Skin epidermis (tissue), 12 donors: ENCODE measurements around the gene FGF8.
"Not testable (repeated sequence)": the region's sequence is repeated elsewhere in the genome, so short reads cannot be mapped to it uniquely, and the experiment has no call there.

Source experiments
- H3K27ac ChIP-seq, 21 experiments: fragments of 200-600 bp; sonication (generic) in 11 of 21; one replicate each; pipeline ENCODE4 v1.5.0; 2020; ENCODE audit warnings: mild to moderate bottlenecking in 3 of 21, inconsistent platforms in 2 of 21, moderate library complexity in 2 of 21
- H3K4me3 ChIP-seq, 7 experiments: fragments of 200-600 bp; sonication (generic) in 2 of 7; one replicate each; pipeline ENCODE4 v1.5.0; 2020; ENCODE audit warnings: inconsistent platforms in 2 of 7, mild to moderate bottlenecking in 2 of 7, moderate library complexity in 1 of 7

FGF8 gene, protein sequence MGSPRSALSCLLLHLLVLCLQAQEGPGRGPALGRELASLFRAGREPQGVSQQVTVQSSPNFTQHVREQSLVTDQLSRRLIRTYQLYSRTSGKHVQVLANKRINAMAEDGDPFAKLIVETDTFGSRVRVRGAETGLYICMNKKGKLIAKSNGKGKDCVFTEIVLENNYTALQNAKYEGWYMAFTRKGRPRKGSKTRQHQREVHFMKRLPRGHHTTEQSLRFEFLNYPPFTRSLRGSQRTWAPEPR

DNA sequence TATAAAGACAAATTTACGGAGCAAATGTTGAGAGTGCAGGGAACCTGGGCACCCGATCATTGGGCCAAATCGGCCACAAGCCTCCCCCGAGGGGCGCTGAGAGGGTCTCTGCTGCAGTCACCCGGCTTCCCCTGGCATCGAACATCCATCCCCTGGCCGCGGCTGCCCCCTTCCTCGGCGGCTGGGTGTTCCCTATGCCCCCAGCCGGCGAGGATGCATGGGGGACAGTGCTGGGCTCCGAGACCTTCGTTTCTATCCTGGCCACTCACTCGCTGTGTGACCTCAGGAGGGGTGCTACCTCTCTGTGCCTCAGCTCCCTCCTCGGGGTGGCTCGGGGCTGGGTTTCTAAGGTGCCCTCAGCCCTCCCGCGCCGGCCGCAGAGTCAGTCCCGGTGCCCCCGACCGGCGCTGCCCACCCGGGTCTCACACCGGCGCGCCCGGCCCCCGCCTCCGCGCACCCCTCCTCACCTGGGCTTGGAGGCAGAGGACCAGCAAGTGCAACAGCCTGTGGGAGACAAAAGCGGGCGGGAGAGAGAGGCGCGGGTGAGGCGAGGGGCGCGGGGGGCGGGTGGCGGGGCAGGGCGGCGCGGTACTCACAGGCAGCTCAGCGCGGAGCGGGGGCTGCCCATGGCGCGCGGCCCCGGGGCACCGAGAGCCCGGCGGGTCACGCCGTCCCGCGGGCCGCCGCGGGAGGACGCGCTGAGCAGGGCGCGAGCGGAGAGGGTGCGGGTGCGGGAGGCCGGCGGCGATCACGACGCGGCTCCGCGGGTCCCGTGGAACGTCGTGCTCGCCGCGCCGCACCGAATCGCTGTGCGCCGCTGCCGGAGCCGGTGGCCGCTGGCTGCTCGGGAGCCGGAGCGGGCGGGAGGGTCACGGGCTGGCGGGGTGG, at the start of gene FGF8:
Gene FGF8 (minus strand): TSS at position 842 of the 888 bp plus-strand sequence. CDS start 214 bp downstream, at position 628.
- Histone ChIP-seq H3K4me3 (peak within 1 kb of the TSS in 3 of 7 experiments; percentile 4 to 28 (median 8)), H3K27ac (no peak within 1 kb of the TSS)

DNA sequence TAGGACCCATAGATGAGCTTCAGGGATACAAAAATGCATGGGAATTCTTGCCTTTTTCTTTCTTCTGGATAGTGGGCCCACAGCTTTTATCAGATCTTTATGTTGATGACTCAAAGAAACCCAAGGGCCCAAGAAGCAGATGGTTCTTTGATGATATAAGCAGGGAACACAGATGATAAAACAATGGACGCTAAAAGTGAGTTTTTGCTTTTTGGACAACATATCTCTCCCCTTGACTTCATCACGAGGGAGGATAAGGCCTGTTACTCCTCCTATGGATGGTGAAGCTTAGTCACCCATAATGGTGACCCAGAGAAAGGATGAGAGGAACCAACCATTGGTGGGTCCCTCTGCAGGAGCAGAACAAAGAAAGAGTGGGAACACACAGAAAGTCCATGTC, 48.8 kb upstream of the FGF8 start:
- H3K27ac ChIP-seq, result no peak overlapping the region
- H3K4me3 ChIP-seq, result no peak overlapping the region

DNA sequence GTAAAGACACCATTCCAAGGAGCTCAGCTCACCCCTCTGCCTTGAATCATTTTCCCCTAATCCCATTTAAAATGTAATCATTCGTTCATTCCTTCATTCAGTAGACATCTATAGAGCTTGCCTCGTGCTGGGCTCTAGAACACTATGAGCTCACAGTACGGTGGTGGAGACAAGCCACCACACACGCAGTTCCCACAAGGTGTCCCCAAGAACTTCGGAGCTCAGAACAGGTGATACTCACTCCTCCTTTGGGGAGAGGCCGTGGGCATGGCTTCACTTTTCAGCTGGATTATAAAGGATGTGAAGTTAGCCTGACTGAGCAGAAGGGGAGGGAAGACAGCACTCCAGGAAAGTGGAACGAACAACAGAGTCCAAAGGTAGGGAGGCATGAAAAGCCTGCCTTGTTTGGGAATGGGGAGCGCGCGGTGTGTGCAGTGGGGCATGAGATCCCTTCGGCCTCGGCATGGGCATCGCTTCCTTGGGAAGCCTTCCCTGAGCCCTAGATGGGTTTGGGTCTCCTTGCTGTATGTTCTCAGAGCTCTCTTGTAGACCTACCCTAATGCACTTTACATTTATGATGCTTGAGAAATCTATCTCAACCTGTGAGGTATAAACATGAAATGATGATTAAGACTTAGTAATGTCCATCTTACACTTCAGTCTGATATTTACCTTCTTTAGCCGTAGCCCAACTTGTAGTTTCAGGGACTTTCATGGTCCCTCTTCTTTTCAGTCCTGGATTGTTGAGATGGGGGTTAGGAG, 43.1 kb upstream of the FGF8 start:
- Histone ChIP-seq H3K27ac (peak overlapping the region in 20 of 21 experiments; percentile 38 to 99 (median 94)), H3K4me3 (peak overlapping the region; percentile 83 to 100 (median 97))

DNA sequence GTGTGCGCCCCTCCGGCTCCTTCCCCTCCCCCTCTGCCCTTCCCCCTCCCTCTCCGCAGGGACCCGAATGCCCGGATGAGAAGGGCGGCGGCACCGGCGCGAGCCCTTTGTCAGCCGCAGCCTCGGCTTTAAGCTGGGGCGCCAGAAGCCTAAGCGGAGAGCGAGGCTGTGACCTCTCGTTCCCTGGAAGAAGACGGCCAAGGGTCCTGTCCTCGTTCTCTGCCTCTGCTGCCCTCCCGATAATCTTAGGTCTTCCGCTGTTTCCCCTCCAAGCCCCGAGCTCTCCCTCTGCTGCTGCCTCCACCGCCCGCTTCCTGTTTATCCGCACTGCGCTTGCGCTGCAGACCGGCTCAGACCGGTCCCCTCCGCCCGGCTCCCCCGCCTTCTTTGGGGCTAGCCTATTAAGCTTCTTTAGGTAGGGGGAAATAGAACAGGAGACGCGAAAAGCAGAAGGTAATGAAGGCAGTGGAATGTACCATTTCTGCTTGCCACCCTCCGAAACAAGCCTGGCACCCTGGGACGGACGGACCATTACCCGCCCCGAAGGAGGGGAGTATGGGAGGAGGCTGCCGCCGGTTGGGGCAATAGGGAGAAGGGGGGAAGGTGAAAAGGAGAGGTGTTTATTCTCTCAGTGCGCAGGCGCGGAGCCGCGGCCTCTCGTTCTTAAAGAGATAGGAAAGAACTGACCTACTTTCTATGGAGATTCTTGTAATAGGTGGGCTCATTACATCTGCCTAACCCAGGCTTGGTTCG, 42.4 kb upstream of the FGF8 start, which contains the start of gene OGA:
Gene OGA (minus strand): TSS at position 326 of the 753 bp plus-strand sequence. CDS start 422 bp downstream, outside the sequence.
- Histone ChIP-seq H3K4me3 (peak within 1 kb of the TSS; percentile 83 to 100 (median 97)), H3K27ac (peak within 1 kb of the TSS; percentile 53 to 99 (median 95))

DNA sequence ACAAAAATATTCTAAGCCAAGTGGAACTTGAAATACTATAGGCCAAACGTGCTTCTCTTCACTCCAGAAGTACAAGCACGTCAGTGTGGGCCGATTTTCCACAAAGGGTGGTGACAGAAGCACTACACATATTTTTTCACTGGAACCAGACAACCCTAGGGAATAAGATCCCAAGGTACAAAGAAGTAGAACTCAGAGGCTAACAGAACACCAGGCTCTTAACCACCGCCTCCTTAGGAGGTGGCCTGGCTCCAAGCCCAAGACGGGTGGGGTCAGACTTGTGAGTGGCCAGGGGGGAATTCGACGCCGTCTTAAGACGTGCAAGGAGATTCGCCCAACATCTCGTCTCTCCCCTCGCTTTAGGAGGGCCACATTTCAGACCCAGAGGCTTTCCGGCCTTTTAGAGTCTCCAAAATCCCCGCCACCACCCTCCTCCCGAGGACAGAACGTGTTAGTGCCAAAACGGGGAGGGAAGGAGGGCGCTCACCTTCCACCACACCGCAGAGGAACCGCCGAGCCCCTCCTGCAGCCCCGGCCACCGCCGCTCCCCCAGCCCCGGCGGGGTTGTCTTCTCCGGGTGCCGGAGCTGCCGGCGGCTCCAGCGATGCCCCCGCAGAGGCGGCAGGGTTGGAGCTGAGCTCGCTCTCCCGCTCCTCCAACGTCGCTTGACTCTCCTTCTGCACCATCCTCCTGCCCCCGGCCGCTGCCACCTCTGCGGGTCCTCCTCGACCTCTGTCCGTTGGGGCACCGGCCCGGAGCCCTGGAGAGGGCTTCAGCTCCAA, 41.6 kb upstream of the FGF8 start:
- Histone ChIP-seq H3K27ac (peak overlapping the region; percentile 53 to 99 (median 95)), H3K4me3 (peak overlapping the region; percentile 83 to 100 (median 97))

DNA sequence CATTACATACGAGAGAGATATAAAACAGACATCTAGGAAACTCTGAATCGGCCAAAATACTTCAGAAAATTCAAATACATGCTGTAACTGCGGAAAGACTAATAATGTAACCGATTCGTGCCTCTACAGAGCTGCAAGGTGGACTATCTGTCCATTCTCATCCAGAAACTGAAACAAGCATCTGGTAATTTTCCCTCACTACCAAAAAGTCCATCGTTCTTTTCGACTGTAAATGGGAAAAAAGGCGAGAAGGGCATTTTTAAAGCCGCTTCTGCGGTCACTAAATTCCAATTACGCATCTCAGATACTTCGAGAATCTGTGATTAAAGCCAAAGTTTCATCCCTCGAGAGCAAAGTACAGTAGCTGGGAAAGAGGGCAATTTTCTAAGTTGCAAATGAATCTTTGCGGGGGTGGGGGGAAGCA, 41.0 kb upstream of the FGF8 start:
- peak overlapping the region in 20 of 21 experiments; percentile 2 to 99 (median 94) for H3K27ac ChIP-seq
- H3K4me3 ChIP-seq, result peak overlapping the region; percentile 83 to 100 (median 97)

DNA sequence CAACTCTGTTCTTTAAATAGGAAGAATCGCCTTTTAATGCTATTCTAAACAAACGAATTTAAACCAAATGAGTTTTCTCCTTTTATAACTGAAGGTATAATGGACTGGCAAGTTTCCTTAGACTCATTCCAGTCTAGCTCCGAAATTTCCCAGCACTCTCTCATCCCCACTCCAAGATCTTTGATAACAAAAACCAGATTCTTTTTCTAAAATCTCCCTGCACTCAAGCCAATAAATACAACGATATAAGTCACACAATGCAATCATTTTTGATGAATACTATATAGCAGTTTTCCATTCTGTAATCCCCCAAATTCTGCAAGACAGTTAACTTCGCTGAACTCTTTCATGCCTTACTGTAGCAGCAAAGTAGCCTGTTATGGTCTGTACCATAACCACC, 40.5 kb upstream of the FGF8 start:
- Histone ChIP-seq H3K27ac (peak overlapping the region in 14 of 21 experiments; percentile 28 to 99 (median 94)), H3K4me3 (peak overlapping the region; percentile 83 to 100 (median 97))

DNA sequence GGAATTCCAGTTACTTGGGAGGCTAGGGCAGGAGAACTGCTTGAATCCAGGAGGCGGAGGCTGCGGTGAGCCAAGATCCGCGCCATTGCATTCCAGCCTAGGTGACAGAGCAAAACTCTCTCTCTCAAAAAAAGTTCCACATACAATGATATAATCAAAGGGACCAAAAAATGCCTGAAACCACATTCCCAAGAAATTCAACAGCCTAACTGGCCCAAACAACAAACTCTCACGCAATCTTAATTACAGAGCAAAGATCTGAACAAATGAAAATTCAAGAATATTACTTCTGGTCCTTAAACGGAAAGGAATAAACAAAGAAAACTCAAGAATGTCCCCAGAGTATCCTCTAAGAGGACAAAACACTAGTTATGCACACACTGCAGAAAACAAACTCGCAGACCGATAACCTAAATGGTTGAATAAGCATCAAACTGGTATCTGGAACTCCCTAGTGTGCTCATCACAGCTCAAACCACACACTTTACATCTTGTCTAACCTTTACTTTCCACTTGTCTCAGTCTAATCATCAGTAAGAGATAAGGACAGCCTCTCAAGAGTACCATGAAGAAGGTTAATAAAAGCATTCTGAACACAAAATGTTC, 38.7 kb upstream of the FGF8 start:
- peak overlapping the region in 3 of 7 experiments; percentile 83 to 100 (median 96) for H3K4me3 ChIP-seq
- H3K27ac ChIP-seq, result peak overlapping the region in 5 of 21 experiments; percentile 11 to 97 (median 35)

DNA sequence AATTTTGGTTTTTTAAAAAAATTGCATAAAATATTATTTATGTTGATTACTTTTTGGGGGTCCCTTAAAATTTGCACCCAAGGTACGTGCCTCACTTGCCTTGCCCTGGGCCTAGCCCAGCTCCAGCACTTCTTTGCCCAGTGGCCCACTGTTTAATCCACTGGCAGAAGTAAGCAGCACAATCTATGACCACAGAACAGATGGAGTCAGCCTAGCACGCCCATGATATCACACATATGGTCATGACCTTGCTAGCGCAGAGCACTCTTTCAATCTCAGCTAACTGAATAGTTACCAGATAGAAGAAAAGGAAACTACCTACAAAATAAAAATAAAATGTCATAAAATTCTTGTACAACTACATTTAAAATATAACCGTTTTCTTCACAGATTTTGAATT, 36.7 kb upstream of the FGF8 start:
- no peak overlapping the region for H3K4me3 ChIP-seq
- no peak overlapping the region for H3K27ac ChIP-seq

DNA sequence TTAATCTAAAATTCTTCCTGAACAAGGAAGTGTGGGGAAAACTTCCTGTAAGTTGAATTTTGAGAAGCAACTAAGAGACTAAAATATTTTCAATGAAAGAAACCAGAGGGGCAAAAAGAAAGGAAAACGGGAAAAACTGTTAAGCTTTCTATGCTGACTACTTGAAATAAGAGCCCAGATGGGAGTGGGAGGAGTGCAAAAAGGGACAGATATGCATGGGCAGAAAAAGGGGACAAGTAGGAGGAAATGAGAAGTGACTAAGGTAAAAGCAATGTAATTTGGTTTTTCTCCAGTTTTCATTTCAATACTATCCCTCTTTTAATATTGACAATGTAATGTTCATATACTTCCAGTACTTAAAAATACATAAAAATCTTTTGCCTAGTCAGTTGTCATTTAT, 31.2 kb upstream of the FGF8 start:
- Histone ChIP-seq H3K4me3 (no peak overlapping the region), H3K27ac (no peak overlapping the region)

DNA sequence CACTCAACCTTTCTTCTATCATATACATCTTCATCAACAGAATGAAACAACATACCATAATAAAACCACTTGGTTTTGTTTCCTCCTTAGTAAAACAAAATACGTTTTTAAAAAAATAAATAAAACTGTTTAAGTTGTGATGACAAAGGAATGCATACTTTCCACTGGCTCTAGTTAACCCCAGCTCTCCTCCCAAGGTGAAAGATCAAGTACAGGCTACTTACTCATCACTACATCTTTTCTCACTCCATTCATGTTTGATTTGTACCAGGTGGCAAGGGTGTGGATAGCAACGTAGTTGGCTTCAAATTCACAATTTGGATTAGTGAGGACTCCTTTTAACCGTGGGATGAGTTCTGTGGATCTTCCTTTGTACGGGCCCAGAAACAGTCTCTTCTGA, 27.6 kb upstream of the FGF8 start:
- H3K4me3 ChIP-seq, result no peak overlapping the region
- no peak overlapping the region for H3K27ac ChIP-seq

DNA sequence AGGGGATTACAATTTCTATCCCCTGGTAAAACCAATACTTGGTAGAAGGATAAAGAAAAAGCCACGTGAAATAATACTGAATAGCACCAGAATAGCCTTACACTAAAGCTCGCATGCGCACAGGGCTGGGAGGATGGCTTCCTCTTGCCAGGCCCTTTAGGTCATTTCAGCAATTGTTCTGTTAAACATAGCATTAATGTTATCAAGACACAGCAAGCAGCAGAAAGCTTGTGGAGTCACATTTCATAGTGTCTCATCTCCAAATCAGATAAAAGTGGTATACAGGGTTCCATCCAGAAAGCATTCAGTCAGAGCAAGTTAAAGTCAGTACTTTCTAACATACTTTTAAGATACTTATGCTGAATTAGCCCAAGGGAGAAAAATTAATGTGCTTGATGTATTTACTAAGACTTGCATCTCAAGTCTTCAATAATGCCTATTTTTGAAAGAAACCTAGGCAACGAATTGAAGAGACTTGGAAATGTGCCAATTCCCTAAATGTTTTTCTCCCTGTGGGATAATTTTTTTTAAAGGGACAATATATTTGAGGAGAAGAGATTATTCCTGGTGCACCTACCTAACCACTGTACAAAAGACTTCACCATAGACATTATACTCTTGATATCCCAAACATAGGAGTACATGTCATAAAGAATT, 21.6 kb upstream of the FGF8 start:
- Histone ChIP-seq H3K27ac (no peak overlapping the region), H3K4me3 (no peak overlapping the region)

DNA sequence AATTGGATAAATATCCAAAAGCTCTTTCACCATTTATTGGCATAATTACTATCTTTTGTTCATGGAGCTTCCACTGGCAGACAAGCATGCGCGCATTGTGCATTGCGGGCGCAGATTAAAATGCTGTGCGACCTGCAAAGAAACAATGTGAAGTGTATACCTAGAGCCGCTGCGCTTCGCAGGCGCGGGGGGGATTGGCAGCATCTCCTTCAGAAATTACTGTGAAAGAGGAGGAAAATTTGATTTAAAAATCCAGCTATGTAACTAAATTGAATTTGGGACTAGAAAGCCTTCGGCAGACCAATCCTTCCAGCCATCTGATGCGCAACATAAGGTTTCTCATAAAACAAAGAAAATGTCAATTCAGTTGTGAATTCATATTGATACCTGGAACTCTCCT, 17.6 kb upstream of the FGF8 start:
- Histone ChIP-seq H3K27ac (no peak overlapping the region), H3K4me3 (no peak overlapping the region)

DNA sequence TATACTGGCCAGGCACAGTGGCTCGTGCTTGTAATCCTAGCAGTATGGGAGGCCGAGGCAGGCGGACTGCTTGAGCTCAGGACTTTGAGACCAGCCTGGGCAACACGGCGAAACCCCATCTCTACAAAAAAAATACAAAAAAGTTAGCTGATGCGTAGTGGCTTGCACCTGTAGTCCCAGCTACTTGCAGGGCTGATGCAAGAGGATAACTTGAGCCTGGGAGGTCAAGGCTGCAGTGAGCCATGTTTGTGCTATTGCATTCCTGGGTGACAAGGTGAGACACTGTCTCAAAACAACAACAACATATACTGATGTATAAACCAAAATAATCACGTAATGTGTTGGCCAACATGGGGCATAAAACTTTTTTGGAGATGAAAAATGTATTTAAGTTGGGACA, 13.8 kb upstream of the FGF8 start:
- H3K27ac ChIP-seq, result no peak overlapping the region

DNA sequence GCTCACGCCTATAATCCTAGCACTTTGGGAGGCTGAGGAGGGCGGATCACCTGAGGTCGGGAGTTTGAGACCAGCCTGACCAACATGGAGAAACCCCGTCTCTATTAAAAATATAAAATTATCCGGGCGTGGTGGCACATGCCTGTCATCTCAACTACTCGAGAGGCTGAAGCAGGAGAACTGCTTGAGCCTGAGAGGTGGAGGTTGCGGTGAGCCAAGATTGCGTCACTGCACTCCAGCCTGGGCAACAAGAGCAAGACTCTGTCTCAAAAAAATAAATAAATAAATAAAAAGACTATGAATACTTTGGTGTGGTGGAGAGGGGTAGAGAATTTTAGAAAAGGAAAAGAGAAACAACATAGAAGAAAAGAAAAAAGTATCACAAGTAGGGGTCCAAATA, 13.3 kb upstream of the FGF8 start:
- H3K4me3 ChIP-seq, H3K27ac ChIP-seq: not testable (repeated sequence)

More for the DNA sequence above, 13.8 kb upstream of the FGF8 start:
- no peak overlapping the region for H3K4me3 ChIP-seq

DNA sequence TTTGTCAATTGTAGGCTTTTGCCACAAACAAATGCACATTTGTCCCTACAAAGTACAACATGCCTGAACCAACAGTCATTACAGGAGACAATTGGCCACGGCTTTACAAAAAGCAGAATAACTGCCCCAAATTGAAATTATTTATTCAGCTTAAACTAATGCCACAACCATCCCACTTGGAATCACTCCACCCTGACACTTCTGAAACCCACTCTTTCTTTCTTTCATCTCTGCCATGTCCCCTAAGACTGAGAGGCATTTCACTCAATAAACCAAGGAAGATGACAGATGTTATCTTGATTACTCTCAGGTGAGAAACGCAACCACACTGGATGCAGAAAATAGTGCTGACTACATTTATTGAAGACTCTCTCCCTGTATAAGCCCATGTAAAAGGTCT, 9.9 kb upstream of the FGF8 start:
- no peak overlapping the region for H3K27ac ChIP-seq

DNA sequence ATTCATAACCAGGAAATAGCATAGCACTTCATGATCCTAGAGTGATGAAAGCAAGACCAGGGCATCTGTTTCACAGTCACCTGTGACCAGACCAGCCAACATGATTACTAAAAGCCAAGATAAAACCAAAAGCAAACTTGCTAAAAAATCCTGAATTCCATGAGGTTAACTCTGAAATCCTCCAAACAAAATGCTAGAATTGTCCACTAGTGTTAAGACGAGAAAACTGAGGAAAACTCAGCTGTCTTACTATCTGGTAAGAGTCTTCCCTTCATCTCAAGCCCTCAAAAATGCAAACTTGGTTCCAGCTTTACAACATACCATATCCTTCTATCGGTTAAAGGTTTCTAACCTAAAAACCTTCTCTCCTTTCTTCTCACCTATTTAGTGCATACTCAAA, 8.6 kb upstream of the FGF8 start:
- H3K4me3 ChIP-seq, result no peak overlapping the region
- peak overlapping the region in 2 of 21 experiments; percentile 75 to 83 for H3K27ac ChIP-seq

More for the DNA sequence above, 9.9 kb upstream of the FGF8 start:
- H3K4me3 ChIP-seq, result no peak overlapping the region
